ENCODE data around the gene SYNGR2.
A peak's percentile ranks its signal among the peaks of the same experiment; 100 is the strongest.
"Not testable (repeated sequence)": the region's sequence is repeated elsewhere in the genome, so short reads cannot be mapped to it uniquely, and the experiment has no call there.

The SYNGR2 gene

DNA sequence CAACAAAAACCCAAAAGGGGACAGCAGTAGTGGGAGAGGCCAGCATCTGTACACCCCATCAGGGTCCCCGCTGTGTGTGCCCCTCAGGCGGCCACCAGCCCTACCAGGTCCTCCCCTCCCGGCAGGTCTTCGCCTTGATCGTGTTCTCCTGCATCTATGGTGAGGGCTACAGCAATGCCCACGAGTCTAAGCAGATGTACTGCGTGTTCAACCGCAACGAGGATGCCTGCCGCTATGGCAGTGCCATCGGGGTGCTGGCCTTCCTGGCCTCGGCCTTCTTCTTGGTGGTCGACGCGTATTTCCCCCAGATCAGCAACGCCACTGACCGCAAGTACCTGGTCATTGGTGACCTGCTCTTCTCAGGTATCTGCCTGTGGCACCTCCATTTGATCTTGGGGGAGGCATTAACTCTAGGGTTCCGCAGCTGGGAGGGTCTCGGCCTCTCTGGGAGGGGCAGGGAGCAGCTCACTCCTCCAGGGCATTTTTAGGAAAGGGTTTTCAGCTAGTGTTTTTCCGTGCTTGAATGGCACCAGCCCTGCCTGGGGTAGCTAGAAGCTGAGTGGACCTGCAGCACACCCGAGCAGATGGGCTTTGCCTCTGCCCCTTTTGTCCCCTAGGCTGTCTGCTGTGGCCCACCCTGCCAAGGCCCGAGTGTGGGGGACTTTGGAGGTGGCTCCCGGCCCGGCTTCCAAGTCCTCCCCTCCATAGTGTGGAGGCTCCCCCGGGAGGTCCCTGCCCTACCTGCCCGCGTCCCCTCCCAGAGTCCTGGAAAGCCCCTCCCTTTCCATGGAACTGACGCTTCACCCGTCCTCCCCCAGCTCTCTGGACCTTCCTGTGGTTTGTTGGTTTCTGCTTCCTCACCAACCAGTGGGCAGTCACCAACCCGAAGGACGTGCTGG is 2.6 kb downstream of the SYNGR2 start:
- Histone ChIP-seq H3K4me1 (ENCODE audit: low read depth, poor library complexity, severe bottlenecking) (peaks cover 83% of the 10 kb centered on the region), H3K27ac (peak overlapping the region; percentile 72; the same call in 1 of the 2 replicates), H3K79me2 (ENCODE audit: insufficient read depth, low read depth) (peaks cover 49% of the 10 kb centered on the region), H3K4me3 (IDR thresholded peaks at IDR 0.05; ENCODE audit: insufficient read depth, low read depth, low read length) (no peak overlapping the region), H3K9ac (peak overlapping the region; percentile 19; the same call in 1 of the 2 replicates), H3K27me3 (ENCODE audit: insufficient read depth, low read depth) (no peaks in the 10 kb centered on the region), H4K20me1 (ENCODE audit: insufficient read depth) (no peaks in the 10 kb centered on the region), H2AFZ (ENCODE audit: low read depth) (no peak overlapping the region), H3K36me3 (ENCODE audit: insufficient read depth) (peaks cover 9% of the 10 kb centered on the region; the same call in 1 of the 2 replicates), H3K4me2 (peak overlapping the region; percentile 50; the same call in 1 of the 2 replicates)
- TF ChIP-seq, protein P1, sequence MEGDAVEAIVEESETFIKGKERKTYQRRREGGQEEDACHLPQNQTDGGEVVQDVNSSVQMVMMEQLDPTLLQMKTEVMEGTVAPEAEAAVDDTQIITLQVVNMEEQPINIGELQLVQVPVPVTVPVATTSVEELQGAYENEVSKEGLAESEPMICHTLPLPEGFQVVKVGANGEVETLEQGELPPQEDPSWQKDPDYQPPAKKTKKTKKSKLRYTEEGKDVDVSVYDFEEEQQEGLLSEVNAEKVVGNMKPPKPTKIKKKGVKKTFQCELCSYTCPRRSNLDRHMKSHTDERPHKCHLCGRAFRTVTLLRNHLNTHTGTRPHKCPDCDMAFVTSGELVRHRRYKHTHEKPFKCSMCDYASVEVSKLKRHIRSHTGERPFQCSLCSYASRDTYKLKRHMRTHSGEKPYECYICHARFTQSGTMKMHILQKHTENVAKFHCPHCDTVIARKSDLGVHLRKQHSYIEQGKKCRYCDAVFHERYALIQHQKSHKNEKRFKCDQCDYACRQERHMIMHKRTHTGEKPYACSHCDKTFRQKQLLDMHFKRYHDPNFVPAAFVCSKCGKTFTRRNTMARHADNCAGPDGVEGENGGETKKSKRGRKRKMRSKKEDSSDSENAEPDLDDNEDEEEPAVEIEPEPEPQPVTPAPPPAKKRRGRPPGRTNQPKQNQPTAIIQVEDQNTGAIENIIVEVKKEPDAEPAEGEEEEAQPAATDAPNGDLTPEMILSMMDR (conservative IDR thresholded peaks at IDR 0.05; ENCODE audit: low read depth, low read length), result no peak

DNA sequence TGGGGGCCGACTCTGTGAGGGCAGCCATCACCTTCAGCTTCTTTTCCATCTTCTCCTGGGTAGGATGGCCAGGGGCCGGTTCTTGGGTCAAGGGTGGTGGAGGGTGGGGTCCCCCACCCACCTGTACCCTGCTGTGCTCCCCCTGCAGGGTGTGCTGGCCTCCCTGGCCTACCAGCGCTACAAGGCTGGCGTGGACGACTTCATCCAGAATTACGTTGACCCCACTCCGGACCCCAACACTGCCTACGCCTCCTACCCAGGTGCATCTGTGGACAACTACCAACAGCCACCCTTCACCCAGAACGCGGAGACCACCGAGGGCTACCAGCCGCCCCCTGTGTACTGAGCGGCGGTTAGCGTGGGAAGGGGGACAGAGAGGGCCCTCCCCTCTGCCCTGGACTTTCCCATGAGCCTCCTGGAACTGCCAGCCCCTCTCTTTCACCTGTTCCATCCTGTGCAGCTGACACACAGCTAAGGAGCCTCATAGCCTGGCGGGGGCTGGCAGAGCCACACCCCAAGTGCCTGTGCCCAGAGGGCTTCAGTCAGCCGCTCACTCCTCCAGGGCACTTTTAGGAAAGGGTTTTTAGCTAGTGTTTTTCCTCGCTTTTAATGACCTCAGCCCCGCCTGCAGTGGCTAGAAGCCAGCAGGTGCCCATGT is 3.3 kb downstream of the SYNGR2 start:
- H3K36me3 ChIP-seq (ENCODE audit: insufficient read depth), result not testable (repeated sequence)
- peak overlapping the region; percentile 72 for H3K27ac ChIP-seq

DNA sequence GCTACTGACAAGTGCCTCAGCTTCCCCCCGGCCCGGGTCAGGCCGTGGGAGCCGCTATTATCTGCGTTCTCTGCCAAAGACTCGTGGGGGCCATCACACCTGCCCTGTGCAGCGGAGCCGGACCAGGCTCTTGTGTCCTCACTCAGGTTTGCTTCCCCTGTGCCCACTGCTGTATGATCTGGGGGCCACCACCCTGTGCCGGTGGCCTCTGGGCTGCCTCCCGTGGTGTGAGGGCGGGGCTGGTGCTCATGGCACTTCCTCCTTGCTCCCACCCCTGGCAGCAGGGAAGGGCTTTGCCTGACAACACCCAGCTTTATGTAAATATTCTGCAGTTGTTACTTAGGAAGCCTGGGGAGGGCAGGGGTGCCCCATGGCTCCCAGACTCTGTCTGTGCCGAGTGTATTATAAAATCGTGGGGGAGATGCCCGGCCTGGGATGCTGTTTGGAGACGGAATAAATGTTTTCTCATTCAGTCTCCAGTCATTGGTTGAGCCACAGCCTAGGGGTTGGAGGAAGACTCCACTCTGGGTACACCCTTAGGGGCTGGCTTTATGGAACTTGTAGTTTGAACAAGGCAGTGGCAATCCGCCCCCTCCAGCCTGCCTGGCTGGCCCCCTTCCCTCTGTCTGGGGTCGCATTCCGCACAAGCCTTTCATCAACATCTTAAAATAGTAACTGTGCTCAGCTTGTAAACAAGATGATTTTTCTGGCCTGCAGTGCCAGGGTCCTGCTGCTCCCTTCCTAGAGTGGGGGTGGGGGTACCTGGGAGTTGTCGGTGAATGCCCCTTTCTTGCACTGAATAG is 4.1 kb downstream of the SYNGR2 start:
- peak overlapping the region; percentile 50 for H3K4me2 ChIP-seq
- TF ChIP-seq, protein P1 (conservative IDR thresholded peaks at IDR 0.05; ENCODE audit: low read depth, low read length), result no peak
- no peak overlapping the region for H2AFZ ChIP-seq (ENCODE audit: low read depth)
- H3K4me1 ChIP-seq (ENCODE audit: low read depth, poor library complexity, severe bottlenecking), result peaks cover 85% of the 10 kb centered on the region
- peaks cover 9% of the 10 kb centered on the region; the same call in 1 of the 2 replicates for H3K36me3 ChIP-seq (ENCODE audit: insufficient read depth)
- peak overlapping the region; percentile 8; the same call in 1 of the 2 replicates for H3K9ac ChIP-seq
- H3K27me3 ChIP-seq (ENCODE audit: insufficient read depth, low read depth), result no peaks in the 10 kb centered on the region
- peak overlapping the region; percentile 72 for H3K27ac ChIP-seq
- H3K79me2 ChIP-seq (ENCODE audit: insufficient read depth, low read depth), result peaks cover 53% of the 10 kb centered on the region
- no peak overlapping the region for H3K4me3 ChIP-seq (IDR thresholded peaks at IDR 0.05; ENCODE audit: insufficient read depth, low read depth, low read length)
- H4K20me1 ChIP-seq (ENCODE audit: insufficient read depth), result no peaks in the 10 kb centered on the region

More for the DNA sequence above, 3.3 kb downstream of the SYNGR2 start:
- Histone ChIP-seq H3K4me1 (ENCODE audit: low read depth, poor library complexity, severe bottlenecking) (peaks cover 84% of the 10 kb centered on the region), H3K4me2 (peak overlapping the region; percentile 50; the same call in 1 of the 2 replicates), H3K79me2 (ENCODE audit: insufficient read depth, low read depth) (peaks cover 49% of the 10 kb centered on the region)
- not testable (repeated sequence) for H4K20me1 ChIP-seq (ENCODE audit: insufficient read depth); H3K9ac ChIP-seq; H3K4me3 ChIP-seq (IDR thresholded peaks at IDR 0.05; ENCODE audit: insufficient read depth, low read depth, low read length); H2AFZ ChIP-seq (ENCODE audit: low read depth); H3K27me3 ChIP-seq (ENCODE audit: insufficient read depth, low read depth)

DNA sequence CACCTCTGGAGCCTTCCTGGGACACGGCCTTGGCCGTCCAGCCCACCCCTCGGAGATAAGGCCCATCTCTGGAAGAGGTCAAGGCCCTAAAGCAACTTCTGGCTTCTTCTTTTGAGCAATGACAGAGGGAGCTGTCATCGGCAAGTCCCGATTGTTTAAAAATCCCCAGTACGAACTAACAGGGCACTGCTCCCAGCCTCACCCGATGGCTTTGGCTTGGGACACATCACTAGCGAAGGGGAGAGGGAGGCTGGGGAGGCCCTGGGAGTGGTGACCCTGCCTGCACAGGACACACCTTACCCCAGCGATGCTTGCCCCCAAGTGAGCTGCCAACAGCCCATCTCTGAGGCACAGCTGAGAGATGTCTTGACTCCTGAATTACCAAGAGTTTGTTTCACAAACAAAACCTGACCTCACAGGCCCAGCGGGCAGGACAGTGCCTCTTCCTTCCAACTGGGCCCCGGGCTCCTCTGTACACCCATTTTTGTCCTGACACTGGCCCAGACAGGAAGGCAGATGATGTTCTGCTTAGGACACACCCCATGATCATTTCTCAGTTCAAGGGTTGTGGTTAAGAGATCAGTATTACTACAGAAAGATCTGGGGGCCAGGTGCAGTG is 4.8 kb downstream of the SYNGR2 start:
- H3K4me2 ChIP-seq, result peak overlapping the region; percentile 50
- H3K4me1 ChIP-seq (ENCODE audit: low read depth, poor library complexity, severe bottlenecking), result peaks cover 85% of the 10 kb centered on the region
- H3K9ac ChIP-seq, result peak overlapping the region; percentile 8; the same call in 1 of the 2 replicates
- H2AFZ ChIP-seq (ENCODE audit: low read depth), result no peak overlapping the region
- peak overlapping the region; percentile 72 for H3K27ac ChIP-seq
- TF ChIP-seq, protein P1 (conservative IDR thresholded peaks at IDR 0.05; ENCODE audit: low read depth, low read length), result no peak; the same call in 1 of the 2 replicates
- H3K36me3 ChIP-seq (ENCODE audit: insufficient read depth), result peaks cover 9% of the 10 kb centered on the region; the same call in 1 of the 2 replicates
- H3K27me3 ChIP-seq (ENCODE audit: insufficient read depth, low read depth), result no peaks in the 10 kb centered on the region
- no peaks in the 10 kb centered on the region for H4K20me1 ChIP-seq (ENCODE audit: insufficient read depth)
- peaks cover 48% of the 10 kb centered on the region for H3K79me2 ChIP-seq (ENCODE audit: insufficient read depth, low read depth)
- H3K4me3 ChIP-seq (IDR thresholded peaks at IDR 0.05; ENCODE audit: insufficient read depth, low read depth, low read length), result no peak overlapping the region
